Measurements from ENCODE around the gene EMB.
A peak's percentile ranks its signal among the peaks of the same experiment; 100 is the strongest.
"Not testable (repeated sequence)": the region's sequence is repeated elsewhere in the genome, so short reads cannot be mapped to it uniquely, and the experiment has no call there.

Gene EMB

DNA sequence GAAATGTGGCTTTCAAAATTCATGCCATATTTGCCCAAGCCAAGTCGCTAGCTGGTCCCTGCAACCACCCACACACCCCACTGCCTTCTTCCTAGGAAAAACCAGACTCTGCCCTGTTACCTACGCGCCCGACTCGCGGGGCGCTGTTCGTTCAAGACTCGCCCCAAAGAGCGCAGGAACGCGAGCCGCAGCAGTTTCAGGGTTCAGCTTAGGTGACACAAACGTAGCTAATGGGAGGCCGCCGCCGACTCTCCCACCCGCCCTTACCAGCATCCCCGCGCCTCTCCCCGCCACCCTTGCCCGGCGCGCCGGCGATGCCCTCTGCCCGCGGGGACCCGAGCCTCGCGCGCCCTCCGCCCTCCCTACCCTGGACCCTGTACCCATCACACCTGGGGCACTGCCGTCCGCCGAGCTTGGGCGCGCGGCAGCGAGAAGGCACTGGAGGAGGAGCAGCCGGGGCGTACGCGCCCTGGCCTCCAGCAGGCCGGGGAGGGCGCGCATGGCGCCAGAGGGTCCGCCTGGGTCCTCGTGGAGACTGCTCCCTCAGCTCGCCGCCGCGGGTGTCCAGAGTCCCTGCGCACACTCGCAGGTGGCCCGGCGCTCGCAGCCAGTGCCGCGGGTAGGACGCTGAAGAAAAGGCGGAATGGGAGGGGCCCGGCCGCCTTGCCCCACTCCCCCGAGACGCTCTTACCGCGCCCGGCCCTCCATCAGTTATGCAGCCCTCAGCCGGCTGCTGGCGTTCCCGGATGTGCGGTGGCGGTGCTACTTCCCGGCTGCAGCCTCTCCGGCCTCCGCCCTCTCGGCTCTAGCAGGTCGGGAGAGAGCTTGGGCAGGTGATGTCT is at the start of gene EMB:
TSS of gene EMB (minus strand) at position 638 of the 842 bp plus-strand sequence. CDS start at position 501, 137 bp downstream.
- peak; percentile 94 for DNase-seq

GRCh38 chr5:50489491-50489890 is 48.4 kb upstream of the EMB start:
- not testable (repeated sequence) for DNase-seq

DNA sequence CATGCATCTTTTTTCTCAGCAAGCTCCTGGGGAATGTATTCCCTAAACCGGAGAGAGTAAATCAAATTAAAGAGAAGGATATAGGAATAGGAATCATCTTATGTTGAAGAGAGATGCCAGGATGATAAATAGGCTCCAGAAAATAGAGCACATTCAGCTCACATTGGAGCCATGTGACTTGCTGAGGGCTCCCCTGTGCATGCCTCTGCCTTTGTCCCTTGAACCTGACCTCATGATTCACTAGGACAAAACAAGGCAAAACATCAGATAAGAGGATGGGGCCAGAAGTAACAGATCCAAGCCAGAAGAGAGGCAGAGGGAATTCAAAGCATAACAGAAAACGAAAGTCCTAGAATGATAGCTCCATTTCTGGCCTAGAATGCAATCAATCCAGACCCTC is 37.7 kb upstream of the EMB start:
- not testable (repeated sequence) for DNase-seq

DNA sequence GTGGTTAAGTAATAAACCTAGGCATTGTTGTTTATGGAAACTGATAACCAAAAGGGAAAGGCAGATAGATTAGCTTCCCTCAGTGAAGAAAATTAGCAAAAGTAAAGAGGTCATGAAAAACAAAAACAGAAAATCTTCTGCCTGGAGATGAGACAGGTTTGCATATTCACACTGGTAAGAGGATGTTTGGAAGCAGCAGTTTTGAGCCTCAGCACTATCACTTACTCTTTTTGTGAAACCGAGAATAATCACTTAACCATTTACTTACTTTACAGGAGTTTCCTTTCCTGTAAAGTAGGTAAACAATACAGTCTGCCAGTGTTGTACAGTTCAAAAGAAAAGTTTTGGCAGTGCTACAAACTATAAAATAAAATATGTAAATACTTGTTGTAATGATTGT is 35.5 kb upstream of the EMB start:
- no peak for DNase-seq

- DNase-seq = not testable (repeated sequence)
Observed at GRCh38 chr5:50465015-50465414, 23.9 kb upstream of the EMB start.

GRCh38 chr5:50463726-50464125 is 22.6 kb upstream of the EMB start:
- no peak for DNase-seq

DNA sequence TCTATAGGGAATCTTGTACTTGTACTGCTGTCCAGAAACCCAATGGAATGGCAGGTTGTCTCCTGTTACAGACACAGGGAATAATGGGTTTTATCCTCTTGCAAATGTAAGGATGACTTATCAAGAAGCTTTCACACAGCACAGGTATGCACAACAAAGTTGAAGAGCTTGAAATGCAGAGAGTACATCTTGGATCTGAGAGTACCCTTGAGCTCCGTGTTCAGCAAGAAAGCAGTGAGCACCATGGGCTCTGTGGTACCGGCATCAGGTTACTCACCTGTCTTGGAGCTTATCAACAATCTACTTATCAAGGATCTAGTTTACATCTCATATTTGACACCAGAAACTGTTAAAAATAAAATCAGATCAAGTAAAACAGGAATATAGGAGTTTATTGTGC is 22.0 kb upstream of the EMB start:
- DNase-seq = no peak

DNA sequence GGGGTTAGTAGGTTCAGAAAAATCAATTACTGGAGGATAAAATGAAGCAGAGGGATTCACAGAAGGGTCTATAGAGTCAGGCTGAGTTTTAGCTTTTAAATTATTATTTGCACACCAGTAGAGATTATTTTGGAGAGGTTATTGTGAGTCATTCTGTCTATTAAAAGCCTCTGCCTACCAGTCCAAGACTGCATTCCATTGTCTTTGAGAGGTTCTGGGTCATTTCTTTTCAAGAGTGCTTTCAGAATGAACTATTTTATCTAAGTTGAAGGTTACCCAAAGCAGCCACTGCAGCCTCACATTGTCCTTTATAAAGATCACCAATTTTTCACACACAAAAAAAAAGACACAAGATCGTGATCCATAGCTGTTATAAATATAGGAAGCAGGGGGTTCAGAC is 21.5 kb upstream of the EMB start:
- not testable (repeated sequence) for DNase-seq

- DNase-seq = peak; percentile 68
Observed at GRCh38 chr5:50458372-50458771, 17.3 kb upstream of the EMB start.

DNA sequence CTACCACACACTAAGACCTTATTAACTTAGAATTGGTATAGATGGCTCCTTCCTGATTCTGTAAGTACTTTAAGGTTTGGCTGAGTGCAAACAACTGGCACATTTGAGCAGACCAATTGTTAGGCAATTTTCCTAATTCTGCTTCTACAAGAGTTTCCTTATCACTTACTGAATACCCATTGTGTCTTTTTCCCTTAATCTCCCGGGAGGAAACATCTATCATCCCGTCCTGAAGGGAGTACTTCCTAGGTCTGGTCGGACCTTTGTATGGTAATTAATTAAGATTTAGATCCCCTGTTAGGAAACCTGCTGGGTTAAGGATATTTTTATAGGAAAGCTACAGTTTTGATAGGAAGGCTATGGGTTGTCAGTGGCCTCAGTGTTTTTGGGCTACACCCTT is 8.2 kb upstream of the EMB start:
- not testable (repeated sequence) for DNase-seq

DNA sequence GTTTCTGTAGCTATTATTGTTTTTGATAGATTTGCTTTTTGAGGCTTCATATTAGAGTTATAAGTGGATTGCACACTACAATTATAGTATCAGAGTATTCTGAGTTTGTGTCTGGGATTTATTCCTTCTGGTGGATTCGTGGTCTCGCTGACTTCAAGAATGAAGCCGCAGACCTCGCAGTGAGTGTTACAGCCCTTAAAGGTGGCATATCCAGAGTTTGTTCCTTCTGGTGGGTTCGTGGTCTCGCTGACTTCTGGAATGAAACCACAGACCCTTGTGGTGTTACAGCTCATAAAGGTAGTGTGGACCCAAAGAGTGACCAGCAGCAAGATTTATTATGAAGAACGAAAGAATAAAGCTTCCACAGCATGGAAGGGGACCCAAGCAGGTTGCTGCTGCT is 6.9 kb upstream of the EMB start:
- no peak for DNase-seq

GRCh38 chr5:50447228-50447627 is 6.1 kb upstream of the EMB start:
- no peak for DNase-seq

GRCh38 chr5:50445296-50445949 is 4.3 kb upstream of the EMB start:
- peak; percentile 66 for DNase-seq

GRCh38 chr5:50442559-50443539 is 1.8 kb upstream of the EMB start:
- DNase-seq = not testable (repeated sequence)

GRCh38 chr5:50441493-50441955 is 436 bp upstream of the EMB start:
- DNase-seq = no peak

GRCh38 chr5:50439221-50439620 is 1.9 kb downstream of the EMB start:
- no peak for DNase-seq

DNA sequence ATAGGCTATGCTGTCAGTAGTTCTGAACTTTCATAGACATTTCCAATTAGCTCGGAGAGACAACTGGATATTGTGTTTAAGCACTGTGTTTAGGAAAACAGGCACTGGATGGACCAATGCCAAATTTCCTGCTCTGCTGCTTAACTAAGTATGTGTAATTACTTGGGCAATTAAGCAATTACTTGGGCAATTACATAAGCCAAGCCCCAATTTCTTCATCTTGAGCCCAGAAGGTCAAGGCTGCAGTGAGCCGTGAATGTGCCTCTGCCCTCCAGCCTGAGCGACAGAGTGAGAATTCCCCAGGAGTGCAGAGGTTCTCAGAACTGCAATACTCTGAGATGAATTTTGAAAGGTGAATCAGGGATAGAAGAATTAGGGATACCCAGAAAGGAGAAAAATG is 3.0 kb downstream of the EMB start:
- DNase-seq = not testable (repeated sequence)

- DNase-seq = no peak
Observed at GRCh38 chr5:50435168-50435567, 5.9 kb downstream of the EMB start.

GRCh38 chr5:50431133-50431904 is 9.8 kb downstream of the EMB start:
- DNase-seq = peak; percentile 62

- not testable (repeated sequence) for DNase-seq
Observed at GRCh38 chr5:50423100-50423799, 17.8 kb downstream of the EMB start.

- DNase-seq = not testable (repeated sequence)
Observed at GRCh38 chr5:50421184-50421950, 19.7 kb downstream of the EMB start.
